ENCODE data around the gene TRIO. TPM values are rescaled to one million over a fixed set of nuclear protein-coding genes. Genes with fewer than 3 reads are reported as not detected.

Gene TRIO
- total and polyA plus RNA-seq, 2 of the 8 experiments (the other 6 are each of a cell fraction or from before 2014, with no cell fraction given), result 35.1 to 69.1 TPM

DNA sequence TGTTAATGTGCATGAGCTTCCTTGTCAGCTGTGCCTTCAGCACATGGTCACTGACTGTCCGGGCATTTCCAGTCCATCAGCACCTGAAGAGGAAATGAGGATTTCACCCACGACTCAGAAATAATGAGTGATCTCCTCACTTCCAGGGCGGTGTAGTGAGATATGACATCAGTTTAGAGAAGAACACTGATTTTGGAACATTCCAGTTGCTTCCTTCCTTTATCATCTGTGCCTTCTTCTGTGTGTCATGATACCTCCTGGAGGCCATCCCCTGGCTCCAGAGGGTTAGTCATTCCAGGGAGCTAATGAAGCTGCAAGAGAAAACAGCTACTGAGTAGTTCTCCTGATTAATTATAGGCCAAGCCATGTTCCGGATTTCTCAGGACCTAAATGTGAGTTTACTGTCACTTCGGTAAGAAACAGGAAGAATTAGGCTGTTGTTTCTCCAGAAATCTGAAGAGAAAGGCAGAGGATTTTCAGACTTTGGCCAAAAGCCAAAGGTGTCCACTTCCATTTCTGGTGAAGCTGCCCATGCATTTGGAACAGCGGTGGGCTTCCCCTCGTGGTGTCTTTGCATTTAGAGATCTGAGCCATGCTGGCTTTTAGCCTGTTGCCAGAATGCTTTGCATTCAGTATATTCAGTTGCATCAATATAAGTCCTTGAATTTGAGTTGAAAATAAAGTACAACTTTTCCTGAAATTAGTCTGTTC, 277.1 kb downstream of the TRIO start:
- TF ChIP-seq ZNF274 (IDR thresholded peaks at IDR 0.05; ENCODE audit: borderline replicate concordance, extremely low read depth, low read length), result no peak
- no peak for TF ChIP-seq RAD21 (IDR thresholded peaks at IDR 0.05 in 1 of 2, conservative IDR thresholded peaks at IDR 0.05 in 1 of 2; ENCODE audit: low read depth in 2 of 2, low read length in 2 of 2)
- TF ChIP-seq BCL11A (IDR thresholded peaks at IDR 0.05; ENCODE audit: low read depth in 2 of 2, low read length in 2 of 2), result no peak
- no peak for TF ChIP-seq PHF8 (conservative IDR thresholded peaks at IDR 0.05; ENCODE audit: low read depth, low read length)
- Histone ChIP-seq H2AK5ac (ENCODE audit: low read depth, low read length) (no peak overlapping the region), H3K27ac (ENCODE audit: low read depth, low read length) (no peak overlapping the region), H3K4me3 (ENCODE audit: extremely low read depth in 1 of 4, insufficient read depth in 2 of 4, low read depth in 3 of 4, low read length in 4 of 4) (no peak overlapping the region), H3K79me1 (ENCODE audit: low read depth, low read length) (peaks cover 2% of the 10 kb centered on the region; the same call in 1 of the 2 replicates), H4K20me1 (replicated peaks in 1 of 2; ENCODE audit: control insufficient read depth in 1 of 2, insufficient read depth in 2 of 2, low read length in 2 of 2) (peaks cover 1 to 2% of the 10 kb centered on the region in 2 experiments), H2BK12ac (ENCODE audit: low read depth, low read length) (no peak overlapping the region), H3K18ac (ENCODE audit: extremely low read depth, low read length) (no peak overlapping the region), H3K9ac (replicated peaks in 1 of 4; ENCODE audit: extremely low read depth in 1 of 4, low read depth in 3 of 4, low read length in 3 of 4) (no peak overlapping the region), H3K9me3 (ENCODE audit: insufficient read depth in 2 of 2, low read depth in 1 of 2, low read length in 1 of 2) (no peaks in the 10 kb centered on the region), H3K27me3 (replicated peaks in 1 of 4; ENCODE audit: control insufficient read depth in 3 of 4, extremely low read depth in 1 of 4, insufficient read depth in 3 of 4, low read length in 3 of 4) (no peaks in the 10 kb centered on the region), H2BK20ac (ENCODE audit: low read length) (no peak overlapping the region), H2AFZ (ENCODE audit: low read length) (no peak overlapping the region), H3K4ac (replicated peaks; ENCODE audit: insufficient read length, low read depth, low read length) (no peak overlapping the region), H3K4me1 (replicated peaks in 1 of 4; ENCODE audit: control insufficient read depth in 3 of 4, insufficient read depth in 4 of 4, low read length in 3 of 4) (peaks cover 4 to 10% (median 8%) of the 10 kb centered on the region in 4 experiments), H2BK15ac (ENCODE audit: low read length) (no peak overlapping the region), H3K79me2 (ENCODE audit: control insufficient read depth in 1 of 2, insufficient read depth in 2 of 2, low read length in 2 of 2) (no peaks in the 10 kb centered on the region), H3K36me3 (ENCODE audit: control insufficient read depth in 2 of 4, insufficient read depth in 4 of 4, low read length in 3 of 4) (peaks cover 5 to 25% (median 11%) of the 10 kb centered on the region in 4 experiments; a peak in 7 of 8 replicates), H3K23me2 (ENCODE audit: low read depth, low read length) (no peaks in the 10 kb centered on the region), H3K56ac (replicated peaks; ENCODE audit: insufficient read length, low read depth, low read length) (no peak overlapping the region), H4K5ac (ENCODE audit: insufficient read length, low read depth, low read length) (no peak overlapping the region), H4K8ac (ENCODE audit: extremely low read depth, insufficient read depth, low read length) (no peak overlapping the region), H2BK5ac (ENCODE audit: low read depth, low read length) (no peak overlapping the region), H3K4me2 (ENCODE audit: insufficient read depth in 1 of 2, low read depth in 2 of 2, low read length in 2 of 2) (no peak overlapping the region), H4K91ac (replicated peaks; ENCODE audit: insufficient read length, low read length) (no peak overlapping the region), H3K14ac (ENCODE audit: insufficient read length) (no peak overlapping the region), H2BK120ac (replicated peaks; ENCODE audit: low read depth, low read length) (no peak overlapping the region), H3K23ac (ENCODE audit: insufficient read length) (no peak overlapping the region)
- FAIRE-seq (no peak), DNase-seq (ENCODE audit: low read depth in 1 of 2, low spot score in 2 of 2) (no peak)
- 91% methylated on average over 7 of the region's 7 CpGs; no CpG with 5 or more reads in 1 of the 2 experiments for WGBS, 2 experiments (ENCODE audit: extremely low coverage in 1 of 2, insufficient coverage in 1 of 2, insufficient read length in 1 of 2, insufficient replicate concordance in 2 of 2, low coverage in 1 of 2, low lambda C conversion rate in 2 of 2, missing lambda C conversion rate in 1 of 2)
- CTCF ChIA-PET (ENCODE audit: partially characterized antibody), result interaction anchor here (1.3 to 1.8 kb wide), 2 partner anchors 69 to 229 kb away, joined by 3 to 7 read pairs; no protein-coding TSS in a partner anchor
- POLR2A ChIA-PET (ENCODE audit: partially characterized antibody), result interaction anchor here (0.6 kb wide), 1 partner anchor 300 kb away, joined by 3 read pairs; no protein-coding TSS in a partner anchor
